Measurements from ENCODE around the gene MAPK8IP1.

DNA sequence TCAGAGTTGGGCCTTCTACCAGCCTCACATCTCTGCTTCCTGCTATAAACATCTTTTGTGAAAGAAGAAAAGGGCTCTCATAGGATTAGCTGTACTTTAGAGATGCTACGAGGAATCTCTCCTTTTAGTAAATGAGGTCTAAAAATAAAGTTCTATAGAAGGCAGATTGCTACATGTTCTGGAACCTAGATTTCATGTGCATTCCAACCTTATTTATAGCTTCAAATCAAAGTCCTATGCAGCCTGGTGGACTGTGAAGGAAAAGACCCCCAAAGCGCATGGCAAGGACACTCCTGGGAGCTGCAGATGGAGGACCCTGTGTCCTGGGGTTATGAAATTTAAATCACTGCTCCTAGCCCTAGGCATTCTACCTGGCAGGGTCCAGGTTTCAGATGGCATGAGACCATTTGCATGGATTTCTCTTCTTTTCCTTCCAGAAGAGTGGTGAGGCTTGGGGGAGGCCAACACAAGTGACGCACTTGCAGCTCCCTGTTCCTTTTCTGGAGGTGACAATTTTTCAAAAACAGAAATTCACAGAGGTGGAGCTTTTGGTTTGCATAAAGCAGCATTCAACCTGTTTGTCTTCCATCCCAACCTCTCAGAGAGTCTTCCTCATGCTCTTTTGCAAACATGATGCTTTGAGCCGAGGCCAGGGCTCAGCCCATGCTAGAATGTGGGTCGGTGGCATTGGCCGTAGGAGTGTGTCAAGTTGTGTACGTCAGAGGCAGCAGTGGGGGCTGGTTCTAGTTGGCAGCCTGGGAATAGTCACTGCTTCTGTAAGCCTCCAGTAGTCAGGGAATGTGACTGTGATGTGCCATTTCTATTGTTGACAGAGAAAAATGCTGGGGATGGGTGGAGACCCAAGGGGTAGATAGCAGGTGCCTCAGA is 31.9 kb upstream of the MAPK8IP1 start:
- no peak for TF ChIP-seq CTCF (IDR thresholded peaks at IDR 0.05; ENCODE audit: poor library complexity, severe bottlenecking)
- no peak for TF ChIP-seq REST (IDR thresholded peaks at IDR 0.05; ENCODE audit: borderline replicate concordance)
- TF ChIP-seq TAF1 (IDR thresholded peaks at IDR 0.05; ENCODE audit: low read depth) = no peak
- TF ChIP-seq EZH2 (IDR thresholded peaks at IDR 0.05; ENCODE audit: borderline replicate concordance, insufficient read depth, low read length, poor library complexity, severe bottlenecking) = no peak
- TF ChIP-seq POLR2AphosphoS5 (IDR thresholded peaks at IDR 0.05) = no peak
- no peak for TF ChIP-seq RAD21 (conservative IDR thresholded peaks at IDR 0.05)
